NB4 (cell line): ENCODE data around the gene MRTFA.
A peak's percentile ranks its signal among the peaks of the same experiment; 100 is the strongest.

Experiments
- DNase-seq: peaks from one replicate; pipeline ENCODE4 v3.0.0; 2010; ENCODE audit warnings: low read depth
- H3K4me3 ChIP-seq: one replicate; pipeline ENCODE4 v1.5.1; 2011; ENCODE audit warnings: mild to moderate bottlenecking, low read depth, low read length, moderate library complexity
- MYC ChIP-seq: IDR thresholded peaks from 2 replicates; pipeline ENCODE4 v1.6.1; 2011; ENCODE audit warnings: low read depth, low read length
- POLR2A ChIP-seq: IDR thresholded peaks from 2 replicates; pipeline ENCODE4 v1.6.1; 2011; ENCODE audit warnings: mild to moderate bottlenecking; ENCODE audit not compliant: insufficient read length; ENCODE audit errors: extremely low read depth
- TF ChIP-seq, protein P1 (sequence below): IDR thresholded peaks from one replicate; pipeline ENCODE4 v1.5.1; 2012; ENCODE audit warnings: low read depth, low read length
- TF ChIP-seq, protein P2 (sequence below): IDR thresholded peaks from 2 replicates; pipeline ENCODE4 v1.6.1; 2011; ENCODE audit warnings: low read depth, low read length

Gene MRTFA

DNA sequence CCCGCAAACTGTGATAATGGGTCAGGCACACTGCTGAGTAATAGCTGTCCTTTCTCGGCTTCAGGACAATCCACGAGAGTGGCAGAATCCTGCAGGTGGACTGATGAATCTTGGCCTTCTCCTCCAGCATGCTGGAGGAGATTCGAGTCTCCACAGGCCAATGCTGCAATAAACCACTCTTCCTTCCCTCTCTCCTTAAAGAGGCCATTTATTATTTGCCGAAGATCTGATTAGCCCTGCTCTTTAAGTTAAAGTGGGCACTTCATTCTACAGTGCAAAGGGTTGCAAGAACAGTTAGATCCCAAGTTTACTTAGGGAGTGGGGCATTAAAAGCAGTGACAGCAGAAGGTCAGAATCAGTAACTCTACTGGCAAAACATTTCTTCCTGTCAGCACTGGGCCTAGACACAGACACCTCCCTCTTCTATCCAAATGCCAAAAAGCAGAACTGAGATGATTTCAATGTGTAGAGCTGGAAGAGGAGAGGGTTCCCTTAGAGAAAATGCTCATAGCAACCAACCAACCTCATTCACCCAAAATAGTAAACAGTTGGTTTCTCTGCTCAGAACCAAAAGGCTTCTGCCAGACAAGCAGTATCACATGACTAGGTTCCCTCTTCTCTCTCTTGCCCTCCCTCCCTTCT, 144.4 kb downstream of the MRTFA start:
- DNase-seq = peak; percentile 76
- TF ChIP-seq, protein P1, sequence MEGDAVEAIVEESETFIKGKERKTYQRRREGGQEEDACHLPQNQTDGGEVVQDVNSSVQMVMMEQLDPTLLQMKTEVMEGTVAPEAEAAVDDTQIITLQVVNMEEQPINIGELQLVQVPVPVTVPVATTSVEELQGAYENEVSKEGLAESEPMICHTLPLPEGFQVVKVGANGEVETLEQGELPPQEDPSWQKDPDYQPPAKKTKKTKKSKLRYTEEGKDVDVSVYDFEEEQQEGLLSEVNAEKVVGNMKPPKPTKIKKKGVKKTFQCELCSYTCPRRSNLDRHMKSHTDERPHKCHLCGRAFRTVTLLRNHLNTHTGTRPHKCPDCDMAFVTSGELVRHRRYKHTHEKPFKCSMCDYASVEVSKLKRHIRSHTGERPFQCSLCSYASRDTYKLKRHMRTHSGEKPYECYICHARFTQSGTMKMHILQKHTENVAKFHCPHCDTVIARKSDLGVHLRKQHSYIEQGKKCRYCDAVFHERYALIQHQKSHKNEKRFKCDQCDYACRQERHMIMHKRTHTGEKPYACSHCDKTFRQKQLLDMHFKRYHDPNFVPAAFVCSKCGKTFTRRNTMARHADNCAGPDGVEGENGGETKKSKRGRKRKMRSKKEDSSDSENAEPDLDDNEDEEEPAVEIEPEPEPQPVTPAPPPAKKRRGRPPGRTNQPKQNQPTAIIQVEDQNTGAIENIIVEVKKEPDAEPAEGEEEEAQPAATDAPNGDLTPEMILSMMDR = no peak
- TF ChIP-seq POLR2A = no peak
- TF ChIP-seq, protein P2, sequence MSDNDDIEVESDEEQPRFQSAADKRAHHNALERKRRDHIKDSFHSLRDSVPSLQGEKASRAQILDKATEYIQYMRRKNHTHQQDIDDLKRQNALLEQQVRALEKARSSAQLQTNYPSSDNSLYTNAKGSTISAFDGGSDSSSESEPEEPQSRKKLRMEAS = no peak
- no peak for TF ChIP-seq MYC
- H3K4me3 ChIP-seq = no peak overlapping the region

DNA sequence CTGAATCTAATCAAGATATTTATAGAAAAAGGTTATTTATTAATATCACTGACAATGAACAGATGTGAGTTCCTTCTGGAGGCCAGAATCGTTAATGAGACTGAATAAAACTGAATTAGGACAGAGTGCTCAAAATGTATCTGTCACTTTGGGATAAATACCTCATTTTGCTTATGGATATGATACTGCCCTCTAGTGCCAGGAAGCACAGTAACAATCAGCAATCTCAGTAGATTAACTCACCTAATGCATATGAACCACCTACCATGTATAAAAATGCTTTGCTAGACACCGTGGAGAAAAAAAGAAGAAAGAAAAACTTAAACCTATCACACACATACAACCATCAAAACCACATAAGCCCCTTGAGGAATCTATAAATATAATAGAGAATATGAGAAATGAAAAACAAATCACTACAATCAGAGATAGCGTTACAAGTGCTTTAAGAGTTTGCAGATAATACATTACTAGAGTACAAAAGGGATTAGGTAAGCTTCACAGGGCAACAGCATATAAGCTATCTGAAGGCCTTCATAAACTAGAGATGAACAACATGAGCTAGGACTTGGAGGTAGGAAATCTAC, 148.8 kb downstream of the MRTFA start:
- no peak for TF ChIP-seq MYC
- TF ChIP-seq, protein P1 = peak; percentile 75
- H3K4me3 ChIP-seq = no peak overlapping the region
- peak; percentile 52 for DNase-seq

DNA sequence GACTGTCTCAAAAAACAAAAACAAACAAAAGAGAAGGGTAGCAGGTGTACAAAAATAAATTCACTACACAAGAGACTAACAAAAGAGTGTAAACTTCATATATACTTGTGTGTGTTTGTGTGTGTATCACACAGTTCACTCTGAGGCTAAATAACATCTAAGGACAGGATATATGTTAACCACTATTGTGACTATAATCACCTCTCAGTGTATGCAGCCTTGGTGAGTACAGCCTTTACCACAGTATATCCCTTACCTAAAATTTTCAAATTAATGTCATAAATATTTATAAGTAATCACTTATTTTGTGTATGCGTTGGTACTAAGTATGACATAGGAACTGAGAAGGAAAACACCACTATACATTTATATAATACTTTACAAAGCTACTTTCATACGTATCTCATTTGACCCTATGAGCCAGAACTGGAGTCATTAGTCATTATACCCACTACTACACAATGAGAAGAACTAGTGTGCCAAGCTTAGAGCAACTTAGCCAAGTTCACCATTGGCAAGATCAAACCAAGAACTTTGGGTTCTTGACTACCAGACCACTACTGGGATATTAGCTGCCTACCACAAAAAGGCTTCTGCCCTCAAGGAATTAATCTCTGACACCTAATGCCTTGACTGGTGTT, 149.4 kb downstream of the MRTFA start:
- TF ChIP-seq MYC (no peak), POLR2A (no peak)
- TF ChIP-seq, protein P2 = no peak
- TF ChIP-seq, protein P1 = no peak
- no peak overlapping the region for H3K4me3 ChIP-seq
- DNase-seq = no peak

DNA sequence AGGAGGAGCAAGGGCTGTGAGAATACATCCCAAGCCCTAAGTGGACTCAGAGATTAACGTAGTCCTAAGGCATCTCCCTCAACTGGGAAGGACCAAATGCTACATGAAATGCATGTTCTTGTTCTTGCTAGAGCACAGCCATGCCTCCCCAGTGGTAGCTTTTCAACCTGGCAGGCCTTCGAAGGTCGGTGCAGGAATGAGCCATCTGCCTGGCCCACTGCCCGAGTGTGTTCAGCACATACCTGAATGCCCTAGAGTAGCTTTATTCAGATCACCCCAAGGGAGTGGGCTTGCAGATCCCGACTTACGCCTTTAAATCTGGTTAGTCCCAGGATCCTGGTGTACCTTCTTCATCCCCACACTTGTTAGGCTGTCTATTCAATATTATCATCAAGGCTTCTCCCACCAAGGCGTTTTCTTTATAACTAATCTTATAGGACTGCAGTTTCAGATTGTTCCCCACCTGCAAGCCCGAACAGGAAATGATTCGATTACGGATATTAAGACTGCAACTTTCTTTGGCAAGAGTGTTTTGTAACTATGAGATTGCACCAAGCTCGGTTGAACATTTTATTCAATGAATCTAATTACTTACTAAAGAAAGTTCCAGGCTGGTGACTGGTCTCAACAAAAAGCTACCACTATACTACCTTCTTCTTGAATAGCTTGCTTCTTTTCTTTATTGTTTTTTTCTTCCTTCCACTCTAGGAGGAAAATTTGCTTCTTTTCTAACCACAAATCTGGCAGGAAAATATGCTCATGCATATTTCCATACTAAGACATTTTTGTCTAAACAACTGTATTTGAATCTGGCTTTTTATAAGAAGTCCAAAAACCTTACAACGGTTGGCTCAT, 150.5 kb downstream of the MRTFA start:
- no peak overlapping the region for H3K4me3 ChIP-seq
- TF ChIP-seq, protein P2 = no peak
- TF ChIP-seq, protein P1 = no peak
- no peak for TF ChIP-seq MYC
- TF ChIP-seq POLR2A = no peak
- DNase-seq = no peak

DNA sequence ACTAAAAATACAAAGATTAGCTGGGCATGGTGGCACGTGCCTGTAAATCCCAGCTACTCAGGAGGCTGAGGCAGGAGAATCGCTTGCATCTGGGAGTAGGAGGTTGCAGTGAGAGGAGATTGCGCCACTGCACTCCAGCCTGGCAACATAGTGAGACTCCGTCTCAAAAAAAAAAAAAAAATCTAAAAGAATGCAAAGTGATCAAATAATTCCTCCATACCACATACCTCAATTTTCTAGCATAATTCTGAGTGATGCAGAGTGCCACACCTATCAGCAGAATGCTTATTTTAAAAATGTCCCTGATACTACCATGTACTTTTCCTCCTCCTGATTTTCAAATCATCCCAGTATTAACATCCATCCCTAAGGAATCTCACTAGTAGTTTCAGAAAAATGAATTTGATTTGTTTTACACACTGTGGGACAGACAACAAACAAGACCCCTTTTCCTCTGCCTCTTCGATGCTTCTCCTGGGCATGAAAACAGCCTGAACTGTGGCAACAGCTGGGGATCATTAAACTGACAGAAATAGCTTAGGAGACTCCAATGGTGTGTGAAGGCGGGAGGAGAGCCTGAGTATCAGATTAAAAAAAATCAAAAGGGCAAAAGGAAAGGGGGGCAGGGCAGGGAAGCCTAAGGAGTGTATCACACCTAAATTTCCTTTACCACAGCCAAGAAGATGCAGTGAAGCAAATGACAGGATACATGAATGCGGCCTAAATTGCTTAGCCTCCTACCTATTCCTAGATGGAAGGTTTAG, 151.4 kb downstream of the MRTFA start:
- no peak overlapping the region for H3K4me3 ChIP-seq
- DNase-seq = no peak
- TF ChIP-seq, protein P1 = no peak
- no peak for TF ChIP-seq MYC
- no peak for TF ChIP-seq POLR2A
- TF ChIP-seq, protein P2 = no peak
